SU-DHL-6 (cell line): ENCODE results near the gene DUSP2.

ENCODE experiments used
- EZH2phosphoT487 ChIP-seq: fragments of 200-600 bp; sonication (generic), shearing (Covaris generic); conservative IDR thresholded peaks from 2 replicates; pipeline ENCODE4 v1.6.1; 2018; ENCODE audit warnings: mild to moderate bottlenecking, antibody characterized with exemption, low read length, moderate library complexity, mixed read lengths
- TF ChIP-seq, protein P1 (sequence below): fragments of 200-600 bp; sonication (generic); IDR thresholded peaks from one replicate; pipeline ENCODE4 v1.5.1; 2017; ENCODE audit warnings: antibody characterized with exemption, mild to moderate bottlenecking, low read length, moderate library complexity; ENCODE audit not compliant: insufficient read depth, poor library complexity, severe bottlenecking

DNA sequence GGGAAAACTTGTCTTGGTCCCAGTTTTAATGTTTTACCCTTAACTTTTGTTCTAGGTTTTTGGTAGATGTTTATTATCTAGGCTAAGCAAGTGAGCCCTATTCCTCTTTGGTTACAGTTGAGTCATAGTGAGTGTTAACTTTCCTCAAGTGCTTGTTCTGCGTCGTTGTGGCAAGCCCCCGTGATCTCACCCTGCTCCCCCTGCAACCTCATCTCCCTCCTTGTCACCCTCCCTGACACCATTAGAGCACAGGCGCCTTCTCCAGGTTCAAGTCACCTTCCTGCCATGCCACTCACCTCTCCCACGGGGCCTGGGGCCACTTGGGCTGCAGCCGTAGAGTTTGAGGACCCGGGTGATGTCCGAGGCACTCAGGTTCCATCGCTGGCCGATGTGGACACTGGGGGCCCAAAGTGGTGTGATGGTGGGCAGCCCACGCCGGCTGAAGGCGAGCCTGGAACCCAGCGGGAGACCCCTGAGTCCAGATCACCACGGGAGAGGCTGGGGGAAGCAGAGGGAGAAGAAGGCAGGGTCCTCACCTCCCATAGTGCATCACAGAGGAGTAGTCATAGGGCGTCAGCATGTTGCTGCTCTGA lies 15.6 kb downstream of the DUSP2 start:
- TF ChIP-seq, protein P1, sequence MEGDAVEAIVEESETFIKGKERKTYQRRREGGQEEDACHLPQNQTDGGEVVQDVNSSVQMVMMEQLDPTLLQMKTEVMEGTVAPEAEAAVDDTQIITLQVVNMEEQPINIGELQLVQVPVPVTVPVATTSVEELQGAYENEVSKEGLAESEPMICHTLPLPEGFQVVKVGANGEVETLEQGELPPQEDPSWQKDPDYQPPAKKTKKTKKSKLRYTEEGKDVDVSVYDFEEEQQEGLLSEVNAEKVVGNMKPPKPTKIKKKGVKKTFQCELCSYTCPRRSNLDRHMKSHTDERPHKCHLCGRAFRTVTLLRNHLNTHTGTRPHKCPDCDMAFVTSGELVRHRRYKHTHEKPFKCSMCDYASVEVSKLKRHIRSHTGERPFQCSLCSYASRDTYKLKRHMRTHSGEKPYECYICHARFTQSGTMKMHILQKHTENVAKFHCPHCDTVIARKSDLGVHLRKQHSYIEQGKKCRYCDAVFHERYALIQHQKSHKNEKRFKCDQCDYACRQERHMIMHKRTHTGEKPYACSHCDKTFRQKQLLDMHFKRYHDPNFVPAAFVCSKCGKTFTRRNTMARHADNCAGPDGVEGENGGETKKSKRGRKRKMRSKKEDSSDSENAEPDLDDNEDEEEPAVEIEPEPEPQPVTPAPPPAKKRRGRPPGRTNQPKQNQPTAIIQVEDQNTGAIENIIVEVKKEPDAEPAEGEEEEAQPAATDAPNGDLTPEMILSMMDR: no peak
- TF ChIP-seq EZH2phosphoT487: no peak
